NT2/D1 (cell line): ENCODE measurements around the gene FBXO21.

Source experiments
- SUZ12 ChIP-seq: IDR thresholded peaks from 2 replicates; pipeline ENCODE4 v1.6.1; 2011; ENCODE audit not compliant: insufficient read length, insufficient read depth; ENCODE audit errors: extremely low read depth
- YY1 ChIP-seq: IDR thresholded peaks from 2 replicates; pipeline ENCODE4 v1.6.1; 2011; ENCODE audit not compliant: insufficient read length, insufficient read depth
- ZNF274 ChIP-seq: IDR thresholded peaks from 2 replicates; pipeline ENCODE4 v1.6.1; 2011; ENCODE audit warnings: mild to moderate bottlenecking, low read depth, low read length

DNA sequence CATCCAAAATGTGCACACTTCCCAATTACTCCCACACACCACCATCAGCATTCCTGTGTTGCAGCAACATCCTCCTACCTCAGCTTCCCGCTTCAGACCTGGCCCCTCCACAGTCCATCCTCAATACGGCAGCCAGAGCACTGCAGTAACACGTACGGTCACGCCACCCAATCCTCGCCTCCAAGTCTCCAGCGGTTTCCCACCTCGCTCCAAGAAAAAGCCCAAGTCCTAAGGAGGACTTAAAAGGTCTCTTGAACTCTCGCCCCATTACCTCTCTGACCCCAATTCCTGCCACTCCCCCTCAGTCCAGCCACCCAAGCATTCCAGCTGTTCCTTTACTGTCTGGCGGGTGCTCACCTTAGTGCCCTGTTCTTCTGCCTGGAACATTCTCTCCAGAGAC lies 12.0 kb downstream of the FBXO21 start:
- TF ChIP-seq ZNF274 (no peak), YY1 (no peak), SUZ12 (no peak)
